Measurements from ENCODE around the gene RTL1.
A peak's percentile ranks its signal among the peaks of the same experiment; 100 is the strongest.

The RTL1 gene

DNA sequence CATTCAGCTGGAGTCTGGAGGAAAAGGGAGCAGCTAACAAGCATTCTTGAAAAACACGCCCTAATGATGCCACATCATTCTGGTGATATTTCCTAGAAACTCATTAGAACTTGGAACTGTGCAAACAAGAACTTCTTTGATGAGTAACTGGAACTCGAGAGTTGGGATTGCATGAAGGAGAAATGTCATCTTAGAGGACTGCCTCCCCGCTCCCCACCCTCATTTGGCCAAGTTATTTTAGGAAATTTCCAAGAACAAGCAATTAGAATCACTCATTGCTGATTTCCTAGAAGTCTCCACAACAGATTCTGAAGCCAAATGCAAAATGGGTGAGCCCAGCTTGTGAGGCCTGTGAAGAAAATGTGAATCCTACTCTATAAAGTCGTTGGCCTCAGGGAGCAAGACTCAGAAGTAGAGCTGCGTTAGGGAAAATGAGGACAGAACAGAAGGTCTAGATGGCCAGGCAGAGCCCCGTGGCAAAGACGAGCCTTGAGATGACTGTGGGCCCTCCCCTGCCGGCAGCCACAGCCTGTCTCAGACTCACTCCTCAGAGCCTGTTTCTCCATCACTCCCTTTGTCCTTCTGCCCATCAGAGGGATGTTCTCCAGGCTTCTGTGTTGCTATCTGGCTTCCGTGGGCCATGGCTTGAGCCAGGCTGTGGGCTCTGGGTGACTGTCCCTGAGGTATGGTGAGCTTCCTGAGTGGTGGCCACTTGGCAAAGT, 38.4 kb downstream of the RTL1 start:
- no peak for DNase-seq

DNA sequence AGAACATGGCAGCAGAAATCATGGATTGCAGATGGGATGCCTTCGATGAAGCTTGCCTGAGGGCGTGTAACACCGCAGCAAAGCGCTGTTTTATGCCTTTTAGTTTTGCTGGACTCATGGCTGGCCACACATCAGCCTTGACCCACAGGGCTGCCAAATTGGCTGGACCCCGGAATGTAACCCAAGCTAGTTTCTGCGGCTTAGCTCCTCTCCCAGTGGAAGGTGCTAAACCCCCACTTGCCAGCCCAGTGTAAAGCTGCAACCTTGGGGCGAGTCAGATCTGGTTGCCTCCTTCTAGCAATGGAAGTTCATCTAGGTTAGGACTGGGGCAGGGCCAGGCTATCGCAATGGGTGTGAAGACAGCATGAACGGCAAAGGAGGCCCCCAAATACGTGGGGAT, 39.3 kb downstream of the RTL1 start:
- DNase-seq = no peak

DNA sequence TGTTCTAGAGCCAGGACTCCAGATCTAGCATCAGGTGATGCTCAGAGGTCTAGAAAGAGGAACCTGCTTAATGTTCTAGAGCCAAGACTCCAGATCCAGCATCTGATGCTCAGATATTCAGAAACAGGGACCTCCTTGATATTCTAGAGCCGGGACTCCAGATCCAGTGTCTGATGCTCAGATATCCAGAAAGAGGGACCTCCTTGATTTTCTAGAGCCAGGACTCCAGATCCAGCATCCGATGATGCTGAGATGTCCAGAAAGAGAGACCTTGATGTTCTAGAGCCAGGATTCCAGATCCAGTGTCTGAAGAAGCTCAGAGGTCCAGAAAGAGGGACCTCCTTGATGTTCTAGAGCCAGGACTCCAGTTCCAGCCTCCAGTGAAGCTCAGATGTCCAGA, 40.7 kb downstream of the RTL1 start:
- no peak for DNase-seq

DNA sequence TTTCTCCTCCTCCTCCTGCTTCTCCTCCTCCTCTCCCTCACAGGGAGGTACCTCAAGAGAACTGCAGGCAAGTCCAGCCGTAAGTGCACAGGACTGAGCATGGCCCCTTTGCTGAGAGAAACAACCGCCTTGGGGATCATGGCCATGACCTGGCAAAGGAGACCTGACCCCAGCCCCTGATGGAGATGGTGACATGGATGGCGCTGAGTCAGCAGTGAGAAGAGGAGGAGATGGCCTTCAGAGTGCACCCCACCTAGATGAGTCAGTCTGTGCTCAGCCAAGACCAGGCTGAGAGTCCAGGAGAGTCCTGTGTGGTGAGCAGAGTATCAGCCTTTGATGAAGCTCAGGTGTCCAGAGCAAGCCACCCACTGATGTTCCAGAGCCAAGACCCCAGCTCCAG, 41.2 kb downstream of the RTL1 start:
- no peak for DNase-seq

DNA sequence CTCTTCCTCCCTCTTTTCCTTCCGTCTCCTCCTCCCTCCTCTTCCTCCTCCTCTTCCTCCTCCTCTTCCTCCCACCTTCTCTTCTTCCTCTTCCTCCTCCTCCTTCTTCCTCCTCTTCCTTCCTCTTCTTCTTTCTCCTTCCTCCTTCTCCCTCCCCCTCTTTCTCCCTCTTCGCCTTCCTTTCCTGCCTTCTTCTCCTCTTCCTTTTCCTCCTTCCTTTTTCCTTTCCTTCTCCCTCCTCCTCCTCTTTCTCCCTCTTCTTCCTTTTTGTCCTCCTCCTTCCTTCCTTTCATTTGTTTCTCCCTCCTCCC, 41.6 kb downstream of the RTL1 start:
- no peak for DNase-seq

DNA sequence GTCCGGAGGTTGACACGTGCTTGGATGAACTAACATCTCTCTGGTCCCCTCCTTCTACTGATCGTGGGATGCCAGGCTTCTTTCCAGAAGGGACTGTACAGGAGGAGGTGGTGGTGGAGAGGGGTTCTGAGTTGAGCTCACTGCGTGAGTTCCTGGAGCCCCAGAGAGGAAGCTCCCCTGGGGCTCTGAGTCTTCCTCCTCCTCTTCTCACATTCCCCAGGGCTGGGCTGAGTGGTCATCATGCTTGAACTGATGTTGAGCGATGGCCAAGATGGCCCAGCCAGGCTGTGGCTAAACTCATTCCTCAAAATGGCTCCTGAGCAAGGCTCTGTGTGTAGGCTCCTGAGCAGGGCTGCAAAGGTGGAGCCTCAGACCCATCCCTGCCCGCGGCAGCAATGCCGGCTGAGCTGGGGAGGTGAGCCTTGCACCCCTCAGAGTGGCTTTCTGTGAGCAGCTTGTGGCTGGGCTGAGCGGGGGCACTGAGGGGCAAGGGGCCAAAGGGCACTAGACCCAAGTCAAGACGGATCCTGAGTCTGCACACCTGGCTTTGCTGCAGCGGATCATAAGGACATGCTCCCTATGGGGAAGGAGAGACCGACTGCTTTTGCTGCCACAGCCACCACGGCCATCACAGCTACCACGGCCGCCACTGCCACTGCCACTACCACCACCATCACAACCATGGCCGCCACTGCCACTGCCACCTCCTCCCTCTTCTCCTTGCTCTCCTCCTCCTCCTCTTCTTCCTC, 42.2 kb downstream of the RTL1 start:
- DNase-seq = no peak

DNA sequence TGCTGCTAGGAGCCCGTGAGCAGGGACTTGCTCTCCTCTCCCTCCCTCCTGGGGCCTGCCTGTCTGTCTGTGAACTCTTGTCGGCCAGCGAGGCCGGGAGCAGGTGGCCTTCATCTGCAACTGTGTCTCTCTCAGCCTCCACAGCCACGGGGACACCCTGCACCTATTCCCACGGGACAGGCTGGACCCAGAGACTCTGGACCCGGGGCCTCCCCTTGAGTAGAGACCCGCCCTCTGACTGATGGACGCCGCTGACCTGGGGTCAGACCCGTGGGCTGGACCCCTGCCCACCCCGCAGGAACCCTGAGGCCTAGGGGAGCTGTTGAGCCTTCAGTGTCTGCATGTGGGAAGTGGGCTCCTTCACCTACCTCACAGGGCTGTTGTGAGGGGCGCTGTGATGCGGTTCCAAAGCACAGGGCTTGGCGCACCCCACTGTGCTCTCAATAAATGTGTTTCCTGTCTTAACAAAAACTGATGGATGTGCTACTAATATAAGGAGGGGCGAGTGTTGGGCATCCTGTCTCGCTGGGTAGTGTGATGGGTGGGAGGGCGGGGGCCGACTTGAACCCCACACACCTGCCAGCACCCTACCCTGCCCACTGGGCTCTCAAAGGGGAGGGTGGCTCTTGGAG, 42.9 kb downstream of the RTL1 start:
- no peak for DNase-seq

DNA sequence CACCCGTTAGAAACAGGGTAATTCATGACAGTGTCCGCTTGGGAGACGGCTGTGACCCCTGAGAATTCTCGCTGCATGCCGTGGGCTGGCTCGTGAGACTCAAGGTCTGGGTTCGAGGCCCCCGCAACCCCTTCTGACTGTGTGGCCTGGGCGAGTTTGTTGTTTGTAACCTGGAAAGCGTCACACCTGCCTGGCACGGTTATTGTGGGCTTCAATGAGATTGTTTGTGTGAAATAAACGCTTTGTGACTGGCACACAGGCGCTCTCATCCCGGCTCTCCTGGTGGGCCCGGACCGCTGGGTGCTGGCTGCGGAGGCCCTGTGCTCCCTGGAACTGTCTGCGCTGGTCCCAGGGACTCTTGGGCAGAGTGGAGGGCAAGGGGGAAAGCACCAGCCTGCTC, 43.7 kb downstream of the RTL1 start:
- no peak for DNase-seq

DNA sequence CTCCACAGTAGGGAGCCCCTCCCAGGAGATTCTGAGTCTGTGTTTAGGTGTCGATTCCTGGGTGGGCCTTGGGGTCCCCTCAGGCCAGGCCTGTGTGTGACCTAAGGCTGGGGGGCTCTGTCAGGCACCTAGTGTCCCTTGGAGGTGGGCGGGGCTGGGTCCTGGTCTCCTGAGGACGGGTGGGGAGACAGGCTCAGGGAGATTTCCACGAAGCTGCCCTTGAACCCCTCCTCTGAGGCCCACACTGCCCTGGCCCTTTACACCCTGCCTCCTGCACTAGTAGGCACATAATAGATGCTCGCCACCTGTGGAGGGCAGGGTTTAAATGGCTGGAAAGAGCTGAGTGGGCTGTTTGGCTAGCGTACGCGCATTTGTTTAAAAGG, 44.7 kb downstream of the RTL1 start:
- DNase-seq = no peak

DNA sequence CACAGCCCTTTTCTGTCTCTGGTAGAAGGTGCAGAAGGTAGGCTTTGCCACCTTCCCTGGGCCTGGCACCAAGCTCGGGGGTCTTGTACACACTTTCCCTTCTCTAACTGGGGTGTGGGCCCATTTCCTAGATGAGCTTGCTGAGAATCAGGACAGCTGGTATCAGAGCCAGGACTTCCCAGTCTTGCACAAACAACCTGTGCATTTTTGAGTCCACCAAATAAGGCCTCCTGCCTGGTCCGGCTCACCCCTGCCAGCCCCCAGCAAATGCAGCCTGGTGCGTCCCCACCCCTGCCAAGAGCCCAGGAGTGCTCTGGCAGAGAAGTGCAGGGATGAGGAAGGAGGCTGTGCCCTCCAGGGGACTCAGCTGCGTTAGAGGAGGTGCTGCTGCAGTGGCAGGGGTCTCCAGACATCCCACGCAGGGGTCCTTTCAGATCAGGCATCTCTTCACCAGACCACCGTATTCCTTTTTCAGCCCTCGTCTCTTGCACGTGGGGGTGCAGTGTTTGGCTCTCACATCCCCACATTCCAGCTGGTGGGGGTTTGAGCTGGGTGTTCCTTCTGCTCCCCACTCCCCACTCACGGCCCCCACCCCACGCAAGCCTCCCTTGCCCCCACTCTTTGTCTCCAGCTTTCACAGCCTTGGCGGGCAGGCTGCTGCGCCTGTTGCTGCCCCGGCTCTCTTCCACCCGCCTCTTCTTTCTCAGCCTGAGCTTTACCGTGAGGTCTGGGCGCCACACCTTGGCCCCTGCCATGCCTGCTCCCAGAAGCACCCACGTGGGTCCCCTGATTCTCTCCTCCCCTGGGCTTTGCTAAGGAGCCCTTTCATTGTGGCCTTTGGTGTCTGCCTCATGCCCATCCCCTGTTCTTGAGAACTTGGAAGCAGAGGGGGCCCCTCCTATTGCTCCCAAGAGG, 45.3 kb downstream of the RTL1 start:
- no peak for DNase-seq

DNA sequence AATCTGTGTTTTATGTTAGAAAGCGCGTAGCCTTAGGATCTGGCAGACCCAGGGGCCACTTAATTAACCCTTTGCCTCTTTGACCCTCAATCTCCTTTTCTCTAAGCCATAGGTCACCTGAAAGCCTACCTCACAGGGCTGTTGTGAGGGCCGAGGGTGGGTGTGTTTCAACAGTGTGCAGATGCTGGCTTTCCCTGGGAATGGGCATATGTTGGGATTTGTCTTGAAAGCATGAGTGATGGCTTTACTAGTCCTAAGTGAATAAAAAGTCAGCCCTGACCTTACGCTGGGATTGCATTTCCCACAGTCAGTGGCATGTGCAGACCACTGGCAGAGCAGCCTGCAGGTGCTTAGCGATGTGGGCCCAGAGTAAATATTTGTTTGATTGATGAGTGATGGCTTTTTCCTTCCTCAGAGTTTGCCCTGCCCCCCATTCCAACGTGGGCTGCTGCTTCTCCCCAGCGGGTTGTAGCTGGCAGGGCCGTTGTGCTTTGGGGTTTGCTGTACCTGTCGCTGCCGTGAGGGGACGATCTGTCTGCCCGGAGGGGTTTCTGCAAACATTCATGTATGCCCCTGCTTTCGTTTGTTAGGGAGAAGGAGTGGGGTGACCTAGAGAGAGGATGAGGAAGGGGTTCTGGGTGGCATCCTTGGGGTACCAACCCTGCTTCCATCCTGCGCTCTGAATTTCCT, 46.1 kb downstream of the RTL1 start:
- DNase-seq = no peak

DNA sequence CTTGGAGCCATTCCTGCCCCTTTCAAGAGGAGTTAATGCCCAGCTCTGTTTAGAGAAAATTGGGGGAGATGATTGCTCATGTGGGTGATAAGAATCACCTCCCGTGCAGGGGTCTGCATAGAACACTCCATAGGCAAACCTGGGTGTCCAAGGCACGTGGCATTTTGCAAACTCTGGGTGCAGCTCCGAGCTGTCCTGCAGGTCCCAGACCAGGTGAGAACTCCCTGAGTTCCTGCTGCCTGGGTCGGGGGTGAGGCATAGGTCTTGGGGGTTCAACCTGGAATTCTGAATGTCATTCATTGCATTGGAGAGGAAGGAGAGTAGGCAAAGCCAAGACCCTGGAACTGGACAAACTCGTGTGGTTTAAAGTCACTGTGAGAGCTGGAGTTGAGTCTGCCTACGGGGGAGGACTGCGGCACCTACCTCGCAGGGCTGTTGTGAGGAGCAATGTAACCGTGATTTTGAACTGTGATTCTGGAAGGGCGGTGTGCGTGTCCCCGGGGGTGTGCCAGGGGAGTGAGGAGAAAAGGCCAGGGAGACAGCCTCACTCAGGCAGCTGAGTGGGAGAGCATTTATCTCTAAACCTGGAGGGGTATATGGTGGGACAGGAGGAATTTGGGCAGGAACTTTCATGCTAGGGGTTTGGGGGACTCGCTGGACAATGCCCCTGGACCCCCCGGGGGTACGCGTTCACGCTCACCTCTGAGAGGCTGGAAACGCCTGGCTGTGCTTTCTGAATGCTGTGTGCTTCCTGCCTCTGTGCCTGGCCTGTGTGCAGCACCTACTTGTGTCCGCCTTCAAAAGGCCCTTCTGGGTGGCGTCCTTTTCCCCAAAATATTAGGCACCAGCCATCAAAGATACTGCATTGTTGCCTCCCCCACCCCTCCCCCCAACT, 47.2 kb downstream of the RTL1 start:
- no peak for DNase-seq

DNA sequence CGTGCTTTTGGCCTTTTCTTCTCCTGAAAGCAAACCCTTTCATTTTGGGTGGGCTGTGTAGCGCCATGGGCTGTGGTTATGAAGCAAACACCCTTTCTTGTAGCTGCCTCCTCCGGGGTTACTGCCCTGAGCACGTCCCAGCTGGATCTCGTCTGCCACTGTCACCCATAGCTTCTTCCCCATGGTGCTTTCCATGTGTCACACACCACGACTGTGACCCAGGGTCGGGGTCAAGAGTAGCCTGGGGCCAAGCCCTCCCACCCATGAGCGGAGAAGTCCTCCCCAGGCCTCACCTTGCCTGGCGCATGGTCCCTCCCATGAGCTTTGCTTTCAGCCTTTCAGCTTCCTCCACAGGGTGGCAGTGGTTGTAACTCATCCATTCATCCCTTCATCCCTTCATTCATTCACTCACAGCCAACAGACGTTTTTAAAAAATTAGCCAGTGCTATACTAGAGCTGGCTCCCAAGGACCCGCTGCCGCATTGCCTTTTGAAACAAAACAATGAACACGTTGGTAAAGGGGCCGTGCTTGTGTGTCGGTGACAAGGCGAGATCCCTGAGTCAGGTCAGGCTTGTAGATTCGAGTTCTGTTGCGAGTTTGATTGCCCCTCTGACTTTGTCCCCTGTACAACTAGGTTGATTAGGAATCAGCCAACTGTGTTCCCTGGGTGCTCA, 48.1 kb downstream of the RTL1 start:
- DNase-seq = no peak

DNA sequence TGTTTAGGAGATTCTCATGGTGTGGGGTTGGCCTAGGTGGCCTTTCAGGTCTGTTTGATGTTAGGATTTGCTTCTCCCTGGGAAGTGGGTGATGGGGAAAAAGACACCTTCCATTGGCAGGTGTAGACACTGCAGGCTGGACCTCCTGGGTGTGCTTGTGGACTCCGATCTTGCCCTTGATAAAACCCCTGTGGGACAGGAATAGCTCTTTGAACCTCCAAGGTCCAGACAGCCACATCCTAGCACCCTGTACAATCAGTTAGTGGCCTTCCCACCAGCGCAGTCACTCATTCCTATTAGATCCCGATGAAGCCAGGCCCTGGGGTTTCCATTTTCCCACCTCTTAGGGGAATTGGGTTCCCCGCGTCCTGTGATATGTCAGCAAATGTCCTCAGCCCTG, 49.1 kb downstream of the RTL1 start:
- no peak for DNase-seq

DNA sequence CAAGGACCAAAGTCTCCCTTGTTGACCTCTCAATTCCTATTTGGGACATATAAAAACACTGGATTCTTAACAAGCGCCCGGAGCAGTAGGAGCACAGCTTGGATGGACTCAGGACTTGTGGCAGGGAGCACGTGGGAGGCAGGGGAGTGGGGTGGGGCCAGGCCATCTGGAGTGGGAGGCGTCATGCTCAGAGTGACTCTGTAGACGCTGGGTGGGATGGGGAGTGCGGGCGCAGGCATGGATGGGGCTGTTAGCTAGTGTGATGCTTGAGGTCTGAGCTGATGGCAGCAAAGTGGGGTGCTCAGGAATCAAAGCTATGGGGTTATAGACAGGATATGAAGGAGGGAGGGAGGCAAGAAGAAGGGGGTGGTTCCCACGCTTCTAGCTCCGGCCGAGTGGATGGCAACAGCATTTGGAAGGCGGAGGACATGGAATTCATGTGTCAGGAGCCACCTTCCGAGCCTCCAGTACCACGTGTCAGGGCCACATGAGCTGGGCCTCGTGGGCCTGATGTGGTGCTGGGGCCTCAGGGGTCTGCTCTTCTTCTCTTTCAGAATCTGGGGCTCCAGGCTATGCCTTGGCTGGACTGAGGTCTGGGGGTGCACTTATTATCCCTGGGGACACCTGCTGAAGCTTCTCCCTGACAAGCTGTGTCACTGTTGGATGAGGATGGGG, 51.4 kb downstream of the RTL1 start:
- DNase-seq = peak; percentile 47

DNA sequence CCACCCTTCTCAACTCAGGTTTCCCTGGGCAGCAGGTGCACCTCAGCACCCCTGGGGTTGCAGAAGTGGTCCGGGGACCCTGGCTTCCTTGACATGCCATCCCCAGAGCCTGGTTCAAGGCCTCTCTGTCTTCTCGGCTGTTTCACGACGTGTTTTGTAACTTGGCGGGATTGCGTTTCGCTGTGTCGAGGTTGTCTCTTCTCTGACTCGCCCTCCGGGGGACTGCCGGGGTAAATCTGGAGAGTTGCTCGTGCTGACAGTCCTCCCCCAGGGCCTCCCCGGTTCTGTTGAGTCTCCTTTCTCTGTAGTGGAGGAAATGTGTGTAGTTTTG, 52.0 kb downstream of the RTL1 start:
- no peak for DNase-seq

DNA sequence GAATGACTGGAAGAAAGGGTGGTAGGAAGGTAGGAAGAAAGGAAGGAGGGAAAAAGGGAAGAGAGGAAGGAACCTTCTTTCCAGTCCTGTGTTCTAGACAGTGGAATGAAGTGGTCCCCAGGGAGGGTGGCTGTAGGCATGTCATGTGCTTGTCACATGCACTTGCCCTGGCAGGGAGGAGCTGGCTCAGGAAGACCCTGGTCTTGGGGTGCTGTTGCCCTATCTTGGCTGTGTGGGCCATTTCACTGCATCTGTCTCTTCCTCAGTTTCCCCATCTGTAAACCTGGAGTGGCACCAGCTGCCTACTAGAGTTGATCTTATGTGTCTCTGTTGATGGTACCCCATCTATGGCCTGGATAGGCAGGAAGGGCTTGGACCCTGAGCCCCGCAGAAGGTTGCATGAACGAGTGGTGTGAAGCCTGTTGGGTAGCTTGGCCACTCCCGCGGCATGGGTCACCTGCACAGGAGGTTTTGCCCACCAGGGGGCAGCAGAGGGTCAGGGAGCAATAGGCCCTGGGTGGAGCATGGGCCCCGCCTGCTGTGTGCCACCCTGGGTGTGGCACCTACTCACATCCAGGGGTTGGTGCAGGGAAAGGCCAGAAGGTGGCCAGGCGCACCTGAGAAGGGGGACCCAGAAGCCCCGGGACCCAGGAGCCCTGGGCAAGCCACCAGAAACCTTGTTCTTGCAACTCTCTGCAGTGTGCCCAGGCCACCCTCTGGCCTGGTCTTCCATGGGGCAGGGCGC, 52.5 kb downstream of the RTL1 start:
- DNase-seq = peak; percentile 66

DNA sequence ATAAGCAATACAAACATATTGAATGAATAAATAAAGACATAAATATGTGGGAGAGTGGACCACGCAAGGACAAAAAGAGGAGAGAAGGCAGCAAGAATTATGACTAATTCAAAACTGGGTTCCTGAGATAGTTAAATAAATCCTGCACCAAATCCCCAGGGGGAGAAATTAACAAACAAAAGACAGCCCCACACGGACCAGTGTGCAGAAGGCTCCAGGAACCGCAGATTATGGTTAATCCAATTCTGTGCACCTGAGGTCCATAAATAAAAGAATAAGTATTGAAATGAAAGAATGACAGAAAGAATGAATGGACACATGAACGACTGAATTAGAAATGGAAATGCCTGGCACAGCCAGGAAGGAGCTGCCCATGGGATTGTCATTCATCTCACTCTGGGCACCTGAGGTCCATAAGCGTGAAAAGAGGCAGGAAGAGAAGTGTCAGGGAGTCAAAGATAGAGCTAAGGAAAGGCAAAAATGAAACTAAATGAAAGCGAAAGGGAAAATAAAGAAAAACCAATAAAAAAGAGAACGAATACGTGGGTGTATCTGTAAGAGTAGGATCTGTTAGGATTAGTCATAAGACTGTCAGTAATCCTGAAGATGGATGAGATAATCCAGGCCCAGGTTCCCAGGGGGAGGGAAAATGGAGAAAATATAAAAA, 54.3 kb downstream of the RTL1 start:
- DNase-seq = no peak

DNA sequence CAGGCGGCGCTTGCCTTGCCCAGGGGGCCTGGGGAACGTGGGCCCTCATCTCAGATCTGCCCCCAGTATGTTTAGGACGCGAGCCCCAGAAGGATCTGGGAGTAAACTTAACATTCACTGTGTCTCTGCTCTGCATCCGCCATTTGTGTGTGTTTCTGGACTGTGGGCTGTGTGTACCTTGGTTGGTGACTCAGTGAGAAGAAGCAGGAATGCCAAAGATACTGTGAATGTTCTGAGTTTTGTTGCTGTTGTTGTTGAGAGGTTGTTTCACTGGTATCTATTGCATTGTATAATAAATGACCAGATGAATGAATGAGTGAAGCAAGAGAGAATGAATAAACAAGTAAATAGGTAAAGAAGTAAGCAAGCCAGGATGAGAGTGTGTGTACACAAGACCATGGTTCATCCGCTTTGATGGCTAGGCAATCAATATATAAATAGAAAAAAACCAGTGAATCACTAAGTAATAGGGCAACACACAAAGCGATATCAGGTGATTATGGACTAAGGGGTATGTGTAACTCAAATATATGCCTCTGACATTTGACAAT, 57.1 kb downstream of the RTL1 start:
- no peak for DNase-seq

Data from femur (tissue), 1 donor.